Activated T-helper 1 cell treated with anti-CD3 and anti-CD28 coated beads, Interleukin-12 subunit alpha, Interleukin-12 subunit beta, Interleukin-2, Interleukin-4 antibody, amounts not matched to agents 30 ng/mL and 10 ng/mL and 1 ng/mL, durations not matched to agents 14 hours and 24 hours and 36 hours (primary cell): ENCODE results near the gene RTF2. TPM values are rescaled to one million over a fixed set of nuclear protein-coding genes. Genes with fewer than 3 reads are reported as not detected.
A peak's percentile ranks its signal among the peaks of the same experiment; 100 is the strongest.

Experiments
- DNase-seq: peaks from one replicate; pipeline ENCODE4 v3.0.0; 2021; ENCODE audit warnings: low spot score
- H3K27ac Mint-ChIP-seq: one replicate; pipeline ENCODE4 v1.8.0; 2021; ENCODE audit warnings: mild to moderate bottlenecking, mixed read lengths
- H3K27me3 Mint-ChIP-seq: one replicate; pipeline ENCODE4 v1.8.0; 2022; ENCODE audit warnings: mild to moderate bottlenecking, moderate library complexity, mixed read lengths; ENCODE audit not compliant: insufficient read depth
- H3K36me3 Mint-ChIP-seq: one replicate; pipeline ENCODE4 v1.8.0; 2021; ENCODE audit warnings: low read depth, mixed read lengths
- H3K4me1 Mint-ChIP-seq: one replicate; pipeline ENCODE4 v1.8.0; 2021; ENCODE audit warnings: low read depth, mixed read lengths
- H3K4me3 Mint-ChIP-seq: one replicate; pipeline ENCODE4 v1.8.0; 2021; ENCODE audit warnings: mild to moderate bottlenecking, moderate library complexity, mixed read lengths
- H3K9me3 Mint-ChIP-seq: one replicate; pipeline ENCODE4 v1.8.0; 2021; ENCODE audit warnings: mixed read lengths
- intact Hi-C: fragments of 100-400 bp; cut with micrococcal nuclease; formaldehyde crosslinking; loops from one replicate; pipeline ENCODE4 v1.15.1; 2024
- total RNA-seq: library from RNA; stranded (reverse); gene quantifications from 2 replicates; pipeline ENCODE4 v1.2.3, GENCODE V29; 2022

The RTF2 gene
- total RNA-seq, 1 donor from 2014 or later, result 113 TPM

DNA sequence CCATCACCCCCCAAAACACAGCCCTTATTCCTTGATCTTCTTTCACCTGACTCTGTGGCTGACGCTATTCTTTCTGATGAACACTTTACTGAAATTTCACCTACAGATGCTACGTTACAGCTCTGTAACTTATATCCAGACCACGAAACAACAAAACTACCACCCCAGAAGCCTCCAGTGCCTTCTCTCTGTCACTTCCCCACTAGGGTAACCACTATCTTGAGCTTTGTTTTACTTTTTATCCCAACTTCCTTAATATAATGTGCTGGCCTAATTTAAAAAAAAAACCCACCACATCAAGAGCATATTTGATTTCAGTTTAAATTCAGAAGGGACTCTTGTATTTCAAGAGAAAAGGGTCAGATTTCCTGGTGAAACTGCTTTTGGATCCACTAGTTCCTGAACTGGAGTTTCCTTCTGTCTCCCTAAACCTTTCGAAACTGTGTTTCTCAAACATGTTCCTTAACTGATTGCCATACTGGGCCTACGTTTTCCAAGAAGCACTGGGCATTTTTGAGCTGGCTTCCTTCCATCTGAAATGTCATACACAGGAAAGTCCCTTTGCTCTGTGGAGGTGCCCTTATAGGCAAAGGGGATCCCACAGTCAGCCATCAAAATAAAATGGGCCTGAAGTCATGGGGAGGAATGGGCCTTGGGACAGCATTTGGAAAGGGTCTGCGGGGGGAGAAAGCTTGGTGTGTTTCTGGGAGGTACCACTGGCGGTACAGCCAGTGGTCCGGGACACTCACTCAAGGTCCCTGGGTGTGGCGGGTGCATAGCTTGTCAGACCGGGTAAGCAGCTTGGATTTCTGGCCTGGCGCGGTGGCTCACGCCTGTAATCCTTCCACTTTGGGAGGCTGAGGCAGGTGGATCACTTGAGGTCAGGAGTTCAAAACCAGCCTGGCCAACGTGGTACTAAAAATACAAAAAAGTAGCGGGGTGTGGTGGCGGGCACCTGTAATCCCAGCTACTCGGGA, 25.8 kb upstream of the RTF2 start:
- Mint-ChIP-seq H3K27me3 (peaks cover 3% of the 10 kb centered on the region), H3K4me1 (peaks cover 59% of the 10 kb centered on the region), H3K36me3 (peaks cover 23% of the 10 kb centered on the region), H3K27ac (peak overlapping the region; percentile 83), H3K4me3 (peak overlapping the region; percentile 40), H3K9me3 (no peaks in the 10 kb centered on the region)
- no peak for DNase-seq
- intact Hi-C loops, result no loop called here

DNA sequence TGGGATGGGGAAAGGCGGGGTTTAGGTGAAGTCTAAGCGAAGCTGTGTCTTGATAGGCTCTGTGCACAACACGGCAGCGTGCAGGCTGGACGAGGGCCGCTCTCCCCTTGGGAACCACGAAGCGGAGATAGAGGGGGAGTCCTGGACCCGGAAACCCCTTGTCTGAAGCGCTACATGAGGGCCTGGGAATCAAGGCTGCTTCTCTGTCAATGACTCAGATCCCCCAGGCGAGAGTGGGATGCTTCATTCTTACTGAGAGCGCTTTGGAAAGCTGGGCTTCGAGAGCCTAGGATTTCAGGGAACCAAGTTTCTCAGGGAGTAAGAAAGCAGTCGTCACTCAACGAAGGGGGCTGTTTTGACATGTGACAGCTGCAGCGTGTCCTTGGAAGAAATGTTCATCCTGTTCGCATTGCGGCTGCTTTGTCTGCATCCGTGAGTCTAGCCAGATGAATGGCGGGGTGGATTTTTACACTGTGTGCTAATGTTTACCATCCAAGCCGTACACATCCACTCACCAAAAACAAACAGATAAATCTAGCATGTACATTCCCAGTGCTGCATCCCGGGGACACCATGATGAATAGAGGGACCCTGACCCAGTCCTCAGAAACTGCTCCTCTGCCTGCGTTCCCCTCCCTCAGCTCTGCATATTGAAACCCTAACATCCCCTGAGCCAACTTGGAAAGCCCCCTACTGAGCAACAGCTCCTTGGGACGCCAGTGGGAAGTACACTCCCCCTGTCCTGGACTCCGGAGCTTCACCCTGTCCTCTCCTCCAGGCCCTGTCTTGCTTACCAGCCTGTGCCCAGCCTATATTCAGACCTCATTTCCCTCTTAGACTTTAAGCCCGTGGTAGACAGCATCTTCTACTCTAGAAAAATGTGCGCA, 24.5 kb upstream of the RTF2 start:
- peaks cover 54% of the 10 kb centered on the region for H3K4me1 Mint-ChIP-seq
- DNase-seq, result no peak
- H3K9me3 Mint-ChIP-seq, result no peaks in the 10 kb centered on the region
- intact Hi-C loops, result no loop called here
- peak overlapping the region; percentile 18 for H3K27ac Mint-ChIP-seq
- no peak overlapping the region for H3K4me3 Mint-ChIP-seq
- peaks cover 3% of the 10 kb centered on the region for H3K27me3 Mint-ChIP-seq
- H3K36me3 Mint-ChIP-seq, result peaks cover 24% of the 10 kb centered on the region

DNA sequence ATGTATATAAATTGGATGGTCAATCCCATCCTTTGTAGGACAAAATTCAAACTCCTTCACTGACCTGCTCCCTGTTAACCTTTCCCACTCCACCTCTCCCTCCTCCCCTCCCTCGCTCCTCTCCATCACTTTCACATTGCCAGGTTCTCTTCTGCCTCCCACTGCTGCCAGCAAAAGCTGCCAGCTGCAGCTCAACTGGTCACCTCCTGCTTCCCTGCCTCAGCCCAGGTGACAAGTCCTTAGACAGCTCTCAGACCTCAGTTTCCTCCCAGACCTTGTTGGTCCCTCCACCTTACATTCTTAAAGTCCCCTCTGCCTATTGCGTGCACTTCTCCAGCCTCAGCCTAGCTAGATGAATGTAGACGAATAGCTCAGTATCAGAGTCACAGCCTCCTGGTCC, 23.3 kb upstream of the RTF2 start:
- H3K9me3 Mint-ChIP-seq, result no peaks in the 10 kb centered on the region
- H3K36me3 Mint-ChIP-seq, result peaks cover 24% of the 10 kb centered on the region
- peak overlapping the region; percentile 41 for H3K27ac Mint-ChIP-seq
- peaks cover 3% of the 10 kb centered on the region for H3K27me3 Mint-ChIP-seq
- no peak for DNase-seq
- H3K4me1 Mint-ChIP-seq, result peaks cover 41% of the 10 kb centered on the region
- H3K4me3 Mint-ChIP-seq, result no peak overlapping the region
- intact Hi-C loops, result no loop called here

DNA sequence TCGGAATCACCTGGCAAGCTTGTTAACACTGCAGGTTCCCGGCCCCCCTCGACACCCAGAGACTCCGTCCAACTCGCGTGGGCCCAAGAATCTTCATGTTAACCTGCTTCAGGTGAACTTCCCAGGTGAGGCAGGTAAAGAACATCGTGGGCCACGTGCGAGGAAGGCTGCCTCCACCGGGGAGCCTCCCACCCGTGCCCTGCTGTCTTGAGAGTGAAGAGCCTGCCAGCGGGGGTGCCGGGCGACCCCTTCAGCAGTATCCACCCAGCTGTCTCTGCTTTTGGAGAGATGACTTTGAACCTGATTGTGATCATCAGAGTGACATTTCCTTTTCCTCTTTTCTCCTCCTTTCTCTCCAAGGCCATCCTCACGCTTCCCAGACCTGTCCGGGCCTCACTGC, 22.9 kb upstream of the RTF2 start:
- Mint-ChIP-seq H3K4me3 (no peak overlapping the region), H3K9me3 (no peaks in the 10 kb centered on the region), H3K27ac (no peak overlapping the region), H3K36me3 (peaks cover 24% of the 10 kb centered on the region), H3K4me1 (peaks cover 37% of the 10 kb centered on the region), H3K27me3 (peaks cover 3% of the 10 kb centered on the region)
- DNase-seq, result no peak
- intact Hi-C loops, result no loop called here

DNA sequence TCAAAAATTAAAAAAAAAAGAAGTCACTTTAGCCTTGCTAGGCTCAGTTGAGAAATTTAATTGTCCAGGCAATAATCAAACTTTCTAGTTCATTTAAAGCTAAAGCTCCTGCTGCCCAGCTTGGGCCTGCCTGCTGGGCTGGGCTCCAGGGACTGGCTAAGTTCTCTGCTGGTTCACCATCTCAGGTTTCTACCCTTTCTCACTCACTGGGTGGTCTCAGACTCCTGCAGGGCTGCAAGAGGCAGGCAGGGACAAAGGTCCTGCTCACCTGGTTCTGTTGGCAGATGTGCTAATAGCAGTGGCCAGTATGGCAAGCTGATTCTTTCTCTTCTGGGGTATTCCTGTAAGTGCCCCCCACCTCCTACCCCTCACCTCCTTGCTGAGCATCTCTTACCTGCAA, 21.2 kb upstream of the RTF2 start:
- no peak overlapping the region for H3K4me3 Mint-ChIP-seq
- intact Hi-C loops, result no loop called here
- peaks cover 26% of the 10 kb centered on the region for H3K4me1 Mint-ChIP-seq
- peaks cover 3% of the 10 kb centered on the region for H3K27me3 Mint-ChIP-seq
- H3K9me3 Mint-ChIP-seq, result no peaks in the 10 kb centered on the region
- H3K36me3 Mint-ChIP-seq, result peaks cover 32% of the 10 kb centered on the region
- H3K27ac Mint-ChIP-seq, result no peak overlapping the region
- DNase-seq, result no peak

DNA sequence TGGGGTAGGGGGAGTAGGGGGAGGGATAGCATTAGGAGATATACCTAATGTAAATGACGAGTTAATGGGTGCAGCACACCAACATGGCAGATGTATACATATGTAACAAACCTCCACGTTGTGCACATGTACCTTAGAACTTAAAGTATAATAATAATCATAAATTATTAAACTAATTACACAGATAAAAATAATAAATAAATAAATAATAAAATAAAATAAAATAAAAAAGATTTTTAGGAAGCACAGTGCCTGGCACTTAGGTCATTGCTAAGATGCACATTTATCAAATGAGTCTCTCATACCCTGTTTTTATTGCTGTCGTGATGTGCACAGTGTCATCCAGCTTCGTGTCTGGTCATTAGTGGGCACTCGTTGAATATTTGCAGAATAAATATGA, 19.0 kb upstream of the RTF2 start:
- H3K4me1 Mint-ChIP-seq, result peaks cover 8% of the 10 kb centered on the region
- H3K27me3 Mint-ChIP-seq, result no peaks in the 10 kb centered on the region
- no peak overlapping the region for H3K4me3 Mint-ChIP-seq
- intact Hi-C loops, result no loop called here
- H3K9me3 Mint-ChIP-seq, result no peaks in the 10 kb centered on the region
- no peak overlapping the region for H3K27ac Mint-ChIP-seq
- no peak for DNase-seq
- H3K36me3 Mint-ChIP-seq, result peaks cover 21% of the 10 kb centered on the region

DNA sequence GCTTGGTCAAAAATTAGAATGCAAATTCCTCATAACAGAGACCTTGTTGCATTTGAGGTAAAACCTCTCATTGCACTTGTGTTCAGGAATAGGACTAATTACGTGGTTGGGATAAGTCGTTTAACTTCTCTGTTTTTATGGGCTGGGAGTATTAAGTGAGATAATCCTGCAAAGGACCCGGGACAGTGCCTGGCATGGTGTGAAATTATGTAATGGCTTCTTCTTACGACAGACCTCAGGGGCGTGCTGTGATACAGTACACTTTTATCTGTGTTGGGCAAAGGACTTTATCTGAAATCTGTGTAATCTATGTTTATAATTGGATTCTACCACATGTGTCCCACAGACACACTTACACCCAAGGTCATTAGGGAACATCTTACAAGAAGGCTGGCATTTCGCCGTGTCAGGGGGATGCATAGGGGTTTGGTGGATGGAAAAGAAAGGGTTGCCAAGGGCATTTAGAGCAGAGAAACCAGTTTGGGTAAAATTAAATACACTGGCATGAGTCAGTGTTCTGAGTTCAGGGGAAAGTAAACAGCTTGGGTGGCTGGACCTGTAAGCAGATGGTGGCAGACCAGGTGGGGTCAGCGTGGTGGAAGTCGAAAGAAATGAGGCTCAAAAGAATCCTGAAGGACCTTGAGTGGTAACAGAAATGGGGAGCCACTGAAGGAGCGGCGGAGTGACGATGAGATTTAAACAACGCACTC, 17.2 kb upstream of the RTF2 start:
- Mint-ChIP-seq H3K27ac (no peak overlapping the region), H3K27me3 (no peaks in the 10 kb centered on the region), H3K4me3 (no peak overlapping the region), H3K9me3 (no peaks in the 10 kb centered on the region), H3K4me1 (peaks cover 16% of the 10 kb centered on the region), H3K36me3 (peaks cover 22% of the 10 kb centered on the region)
- intact Hi-C loops, result no loop called here
- no peak for DNase-seq

DNA sequence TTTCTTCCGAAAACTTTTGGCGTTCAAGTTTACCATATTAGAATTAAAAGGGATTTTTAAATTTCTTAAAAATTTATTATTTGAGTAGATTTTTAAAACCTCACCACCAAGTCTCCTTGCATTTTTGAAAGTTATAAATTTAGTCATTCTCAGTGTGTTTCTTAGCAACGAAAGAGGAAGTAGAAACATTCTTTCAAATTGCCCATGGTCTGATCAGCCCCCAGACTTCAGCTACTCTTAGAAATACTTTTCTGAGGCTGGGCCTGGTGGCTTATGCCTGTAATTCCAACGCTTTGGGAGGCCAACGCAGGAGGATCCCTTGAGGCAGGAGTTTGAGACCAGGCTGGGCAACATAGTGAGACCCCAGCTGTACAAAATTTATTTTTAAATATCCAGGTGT, 15.1 kb upstream of the RTF2 start:
- no peak for DNase-seq
- Mint-ChIP-seq H3K27ac (no peak overlapping the region), H3K27me3 (no peaks in the 10 kb centered on the region), H3K4me1 (peaks cover 13% of the 10 kb centered on the region), H3K4me3 (no peak overlapping the region), H3K9me3 (no peaks in the 10 kb centered on the region), H3K36me3 (peaks cover 22% of the 10 kb centered on the region)
- intact Hi-C loops, result no loop called here

DNA sequence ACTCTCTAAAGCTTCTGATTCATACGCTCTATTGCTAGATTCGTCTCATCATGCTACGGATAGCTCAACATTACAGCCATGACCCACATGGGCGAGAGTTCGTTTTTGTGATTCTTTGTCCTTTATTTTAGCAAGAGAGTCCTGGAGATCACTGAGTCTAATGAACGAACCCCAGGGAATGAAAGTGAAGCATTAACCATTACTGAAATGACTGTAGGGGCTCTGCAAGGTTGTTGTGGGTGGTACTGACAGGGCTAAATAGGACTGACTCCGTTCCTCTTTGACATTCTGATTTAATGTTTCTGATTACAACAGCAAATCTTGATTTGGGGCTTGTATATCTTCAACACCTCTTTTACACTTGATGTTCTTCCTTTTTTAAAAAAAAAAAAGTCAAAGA, 13.7 kb upstream of the RTF2 start:
- no peaks in the 10 kb centered on the region for H3K27me3 Mint-ChIP-seq
- H3K36me3 Mint-ChIP-seq, result peaks cover 24% of the 10 kb centered on the region
- intact Hi-C loops, result no loop called here
- H3K9me3 Mint-ChIP-seq, result no peaks in the 10 kb centered on the region
- no peak overlapping the region for H3K4me3 Mint-ChIP-seq
- no peak for DNase-seq
- peak overlapping the region; percentile 87 for H3K27ac Mint-ChIP-seq
- peaks cover 9% of the 10 kb centered on the region for H3K4me1 Mint-ChIP-seq

DNA sequence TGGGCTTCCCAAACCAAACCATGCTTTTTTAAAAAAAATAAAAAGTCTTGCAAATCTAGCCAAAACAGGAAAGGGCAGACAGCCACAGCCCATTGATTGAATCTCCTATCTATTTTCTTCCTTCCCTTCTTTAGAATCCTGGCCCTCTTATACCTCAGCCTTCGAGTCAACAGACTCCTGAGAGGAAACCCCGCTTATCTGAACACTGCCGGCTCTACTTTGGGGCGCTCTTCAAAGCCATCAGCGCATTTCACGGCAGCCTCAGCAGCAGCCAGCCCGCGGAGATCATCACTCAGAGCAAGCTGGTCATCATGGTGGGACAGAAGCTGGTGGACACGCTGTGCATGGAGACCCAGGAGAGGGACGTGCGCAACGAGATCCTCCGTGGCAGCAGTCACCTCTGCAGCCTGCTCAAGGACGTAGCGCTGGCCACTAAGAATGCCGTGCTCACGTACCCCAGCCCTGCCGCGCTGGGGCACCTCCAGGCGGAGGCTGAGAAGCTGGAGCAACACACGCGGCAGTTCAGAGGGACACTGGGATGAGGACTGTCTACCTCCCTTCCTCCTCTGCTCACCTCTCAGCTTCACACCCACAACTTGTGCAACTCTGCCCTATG, 10.1 kb upstream of the RTF2 start:
- H3K4me3 Mint-ChIP-seq, result no peak overlapping the region
- no peak overlapping the region for H3K27ac Mint-ChIP-seq
- no peaks in the 10 kb centered on the region for H3K27me3 Mint-ChIP-seq
- intact Hi-C loops, result no loop called here
- H3K36me3 Mint-ChIP-seq, result peaks cover 20% of the 10 kb centered on the region
- DNase-seq, result no peak
- H3K9me3 Mint-ChIP-seq, result no peaks in the 10 kb centered on the region
- H3K4me1 Mint-ChIP-seq, result peaks cover 41% of the 10 kb centered on the region

DNA sequence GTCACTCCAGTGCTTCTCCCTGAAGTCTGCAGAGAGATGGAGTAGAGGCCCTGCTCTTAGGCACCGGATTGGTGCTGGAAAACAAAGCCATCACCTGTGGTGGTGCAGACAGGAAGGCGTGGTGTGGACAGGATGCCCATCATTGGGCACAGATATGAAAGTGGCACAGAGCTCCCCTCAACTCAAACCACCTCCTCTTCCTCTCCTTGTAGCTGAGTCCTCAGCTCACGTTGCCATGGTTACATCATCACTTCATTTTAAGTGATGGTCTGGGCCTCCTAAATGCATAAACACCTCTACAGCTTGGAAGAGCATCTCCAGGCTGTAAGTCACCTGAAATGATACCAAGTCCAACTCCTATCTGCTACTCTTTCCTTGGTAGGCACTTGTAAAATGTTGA, 8.0 kb upstream of the RTF2 start:
- Mint-ChIP-seq H3K27me3 (no peaks in the 10 kb centered on the region), H3K27ac (peak overlapping the region; percentile 43), H3K4me3 (no peak overlapping the region), H3K9me3 (no peaks in the 10 kb centered on the region), H3K36me3 (peaks cover 18% of the 10 kb centered on the region), H3K4me1 (peaks cover 48% of the 10 kb centered on the region)
- DNase-seq, result peak; percentile 43
- intact Hi-C loops, result no loop called here

DNA sequence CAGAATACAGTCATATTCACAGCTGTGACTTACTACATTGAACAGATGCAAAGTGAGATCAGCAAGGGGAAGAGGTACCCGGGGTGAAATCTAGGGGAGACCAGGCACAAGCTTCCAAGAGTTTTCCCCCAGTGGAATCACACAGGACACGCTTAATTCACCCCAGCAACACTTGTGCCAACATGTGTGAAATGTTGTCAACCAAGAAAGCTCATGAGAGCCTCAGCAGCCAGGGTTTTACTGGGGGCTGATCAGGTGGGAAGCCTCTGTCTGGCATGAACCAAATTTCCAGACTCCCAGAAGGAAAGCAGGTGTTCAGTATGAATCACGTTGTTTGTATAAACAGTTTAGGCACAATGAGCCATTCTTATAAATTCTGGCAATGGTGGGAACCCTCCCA, 6.9 kb upstream of the RTF2 start:
- Mint-ChIP-seq H3K4me1 (peaks cover 59% of the 10 kb centered on the region), H3K27me3 (no peaks in the 10 kb centered on the region)

More for the DNA sequence above, 6.9 kb upstream of the RTF2 start:
- H3K36me3 Mint-ChIP-seq, result peaks cover 18% of the 10 kb centered on the region
- no peak overlapping the region for H3K4me3 Mint-ChIP-seq
- intact Hi-C loops, result no loop called here
- H3K27ac Mint-ChIP-seq, result no peak overlapping the region
- no peak for DNase-seq
- no peaks in the 10 kb centered on the region for H3K9me3 Mint-ChIP-seq
